GM03348 (cell line): ENCODE data around the gene SLC6A12.
"Not testable (repeated sequence)": the region's sequence is repeated elsewhere in the genome, so short reads cannot be mapped to it uniquely, and the experiment has no call there.

Experiments used
- DNase-seq: peaks from one replicate; pipeline ENCODE4 v3.0.0; 2012; ENCODE audit warnings: low spot score

The SLC6A12 gene

GRCh38 chr12:214003-214741, at the start of gene SLC6A12:
Gene SLC6A12 (minus strand): TSS chr12:214157. CDS start chr12:209986, 4,171 bp downstream.
- DNase-seq: no peak

GRCh38 chr12:263574-263973, 49.6 kb upstream of the SLC6A12 start:
- DNase-seq: no peak

- no peak for DNase-seq
Observed at GRCh38 chr12:262817-263216, 48.9 kb upstream of the SLC6A12 start, which contains the start of gene SLC6A13. Gene SLC6A13 (minus strand): TSS chr12:262836. CDS start chr12:260052, 2,784 bp downstream.

- no peak for DNase-seq
Observed at GRCh38 chr12:262113-262512, 48.2 kb upstream of the SLC6A12 start.

GRCh38 chr12:257521-258321, 43.8 kb upstream of the SLC6A12 start:
- no peak for DNase-seq

GRCh38 chr12:256958-257357, 43.0 kb upstream of the SLC6A12 start:
- DNase-seq: no peak

- DNase-seq: no peak
Observed at GRCh38 chr12:256225-256624, 42.3 kb upstream of the SLC6A12 start.

- no peak for DNase-seq
Observed at GRCh38 chr12:254912-255311, 41.0 kb upstream of the SLC6A12 start.

GRCh38 chr12:254039-254438, 40.1 kb upstream of the SLC6A12 start:
- DNase-seq: no peak

- no peak for DNase-seq
Observed at GRCh38 chr12:253116-253831, 39.3 kb upstream of the SLC6A12 start.

- DNase-seq: no peak
Observed at GRCh38 chr12:252636-253035, 38.7 kb upstream of the SLC6A12 start.

GRCh38 chr12:247271-247670, 33.3 kb upstream of the SLC6A12 start:
- DNase-seq: no peak

- DNase-seq: no peak
Observed at GRCh38 chr12:243381-243780, 29.4 kb upstream of the SLC6A12 start.

- DNase-seq: no peak
Observed at GRCh38 chr12:242496-242895, 28.5 kb upstream of the SLC6A12 start.

- DNase-seq: no peak
Observed at GRCh38 chr12:241266-241665, 27.3 kb upstream of the SLC6A12 start.

GRCh38 chr12:240566-240965, 26.6 kb upstream of the SLC6A12 start:
- no peak for DNase-seq

- DNase-seq: no peak
Observed at GRCh38 chr12:238736-239398, 24.9 kb upstream of the SLC6A12 start.

GRCh38 chr12:238116-238515, 24.2 kb upstream of the SLC6A12 start:
- DNase-seq: no peak

GRCh38 chr12:237026-237815, 23.3 kb upstream of the SLC6A12 start:
- DNase-seq: no peak

GRCh38 chr12:236445-236844, 22.5 kb upstream of the SLC6A12 start:
- DNase-seq: no peak

- DNase-seq: not testable (repeated sequence)
Observed at GRCh38 chr12:235967-236366, 22.0 kb upstream of the SLC6A12 start.
